Measurements from ENCODE around the gene NFKBIB.

Gene NFKBIB

DNA sequence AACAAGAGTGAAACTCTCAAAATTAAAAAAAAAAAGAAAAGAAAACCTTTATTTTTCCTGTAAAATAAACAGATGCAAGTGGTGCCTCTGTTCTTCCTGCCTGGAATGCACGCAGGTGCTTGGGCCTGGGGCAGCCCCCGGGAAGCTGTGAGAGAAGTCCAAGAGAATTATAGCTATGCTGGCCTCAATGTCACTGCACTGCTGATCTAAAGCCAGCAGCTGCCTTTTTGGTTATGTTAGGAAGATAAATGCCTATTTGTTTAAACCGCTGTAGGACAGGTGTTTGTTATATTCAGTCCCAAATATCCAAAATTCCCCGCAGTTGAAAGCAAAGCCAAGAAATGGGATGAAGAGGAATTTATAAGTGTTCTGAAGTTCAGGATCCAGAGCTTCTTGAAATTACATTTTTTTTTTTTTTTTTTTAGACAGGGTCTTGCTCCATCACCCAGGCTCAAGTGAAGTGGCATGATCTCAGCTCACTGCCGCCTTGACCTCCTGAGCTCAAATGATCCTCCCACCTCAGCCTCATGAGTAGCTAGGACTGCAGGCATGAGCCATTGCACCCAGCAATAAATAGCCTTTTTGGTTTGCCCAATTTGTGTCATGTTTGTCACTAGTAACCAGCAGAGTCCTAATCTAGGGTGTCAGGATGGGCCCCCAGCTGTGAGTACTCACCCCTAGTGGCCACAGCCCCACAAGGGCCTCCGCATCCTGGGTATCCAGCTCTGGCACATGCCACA lies 23.9 kb upstream of the NFKBIB start:
- Histone ChIP-seq H2AFZ (ENCODE audit: low read depth, low read length, severe bottlenecking) (no peak overlapping the region), H3K27me3 (ENCODE audit: low read length) (no peaks in the 10 kb centered on the region), H4K20me1 (ENCODE audit: low read depth, low read length) (no peaks in the 10 kb centered on the region), H3K36me3 (ENCODE audit: low read length) (no peaks in the 10 kb centered on the region), H3K9me3 (ENCODE audit: insufficient read depth, low read length) (no peaks in the 10 kb centered on the region), H3K27ac (ENCODE audit: low read depth, low read length) (no peak overlapping the region), H3F3A (ENCODE audit: insufficient read depth) (peaks cover 32% of the 10 kb centered on the region), H3K4me3 (ENCODE audit: insufficient read depth, low read length, poor library complexity, severe bottlenecking) (no peak overlapping the region), H3K9ac (ENCODE audit: low read length) (no peak overlapping the region), H3K4me2 (ENCODE audit: low read depth, low read length, poor library complexity, severe bottlenecking) (no peak overlapping the region), H3K9me2 (replicated peaks; ENCODE audit: insufficient read depth, low read length) (no peaks in the 10 kb centered on the region), H3K79me2 (ENCODE audit: insufficient read depth, low read length) (no peaks in the 10 kb centered on the region)
- TF ChIP-seq, protein P1, sequence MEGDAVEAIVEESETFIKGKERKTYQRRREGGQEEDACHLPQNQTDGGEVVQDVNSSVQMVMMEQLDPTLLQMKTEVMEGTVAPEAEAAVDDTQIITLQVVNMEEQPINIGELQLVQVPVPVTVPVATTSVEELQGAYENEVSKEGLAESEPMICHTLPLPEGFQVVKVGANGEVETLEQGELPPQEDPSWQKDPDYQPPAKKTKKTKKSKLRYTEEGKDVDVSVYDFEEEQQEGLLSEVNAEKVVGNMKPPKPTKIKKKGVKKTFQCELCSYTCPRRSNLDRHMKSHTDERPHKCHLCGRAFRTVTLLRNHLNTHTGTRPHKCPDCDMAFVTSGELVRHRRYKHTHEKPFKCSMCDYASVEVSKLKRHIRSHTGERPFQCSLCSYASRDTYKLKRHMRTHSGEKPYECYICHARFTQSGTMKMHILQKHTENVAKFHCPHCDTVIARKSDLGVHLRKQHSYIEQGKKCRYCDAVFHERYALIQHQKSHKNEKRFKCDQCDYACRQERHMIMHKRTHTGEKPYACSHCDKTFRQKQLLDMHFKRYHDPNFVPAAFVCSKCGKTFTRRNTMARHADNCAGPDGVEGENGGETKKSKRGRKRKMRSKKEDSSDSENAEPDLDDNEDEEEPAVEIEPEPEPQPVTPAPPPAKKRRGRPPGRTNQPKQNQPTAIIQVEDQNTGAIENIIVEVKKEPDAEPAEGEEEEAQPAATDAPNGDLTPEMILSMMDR (IDR thresholded peaks at IDR 0.05; ENCODE audit: insufficient read depth, low read length, poor library complexity, severe bottlenecking) = no peak
- TF ChIP-seq EZH2phosphoT487 (conservative IDR thresholded peaks at IDR 0.05; ENCODE audit: low read length) = no peak

DNA sequence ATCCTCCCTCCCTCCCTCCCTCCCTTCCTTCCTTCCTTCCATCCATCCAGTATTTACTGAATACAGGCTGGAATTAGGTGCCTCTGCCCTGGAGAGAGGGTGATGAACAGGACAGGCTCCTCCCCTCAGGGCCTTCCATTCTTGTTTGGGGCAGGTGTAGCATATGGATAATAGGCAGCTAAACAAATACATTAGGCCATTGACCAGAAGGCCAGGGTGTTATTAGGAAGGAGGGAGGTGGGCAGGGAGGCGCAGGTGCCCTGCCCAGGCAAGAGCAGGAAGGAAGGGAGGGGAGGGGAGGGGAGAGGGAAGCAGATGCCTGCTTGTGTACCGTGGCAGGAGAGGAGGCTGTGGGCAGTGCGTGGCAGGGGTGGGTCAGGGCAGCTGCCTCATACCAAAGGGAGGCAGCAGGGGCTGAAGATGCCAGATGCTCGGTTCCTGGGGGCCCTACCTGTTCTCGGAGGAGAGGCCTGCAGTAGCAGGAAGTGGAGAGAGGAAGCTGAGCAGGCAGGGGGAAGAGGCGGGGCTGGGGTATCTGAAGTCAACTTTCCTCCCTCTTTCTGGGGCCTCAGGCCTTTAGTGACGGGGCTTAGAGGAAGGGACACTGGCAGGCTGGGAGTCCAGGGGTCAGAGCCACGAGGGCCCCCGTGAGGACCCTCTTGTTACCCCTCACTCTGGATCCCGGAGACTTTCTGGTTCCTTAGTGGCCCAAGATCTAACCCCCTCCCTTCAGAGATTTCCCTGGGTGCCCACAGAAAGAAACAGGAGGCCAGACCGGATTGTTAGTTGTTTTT lies 21.8 kb upstream of the NFKBIB start, which contains the start of gene RINL:
TSS of gene RINL (minus strand) at position 495 of the 794 bp plus-strand sequence. CDS start 1,533 bp downstream, outside the sequence.
- Histone ChIP-seq H3K9me2 (replicated peaks; ENCODE audit: insufficient read depth, low read length) (no peaks in the 10 kb centered on the region), H3K4me2 (ENCODE audit: low read depth, low read length, poor library complexity, severe bottlenecking) (peak within 1 kb of the TSS; percentile 84), H3K79me2 (ENCODE audit: insufficient read depth, low read length) (no peaks in the 10 kb centered on the region), H3F3A (ENCODE audit: insufficient read depth) (peaks cover 31% of the 10 kb centered on the region), H3K9me3 (ENCODE audit: insufficient read depth, low read length) (no peaks in the 10 kb centered on the region), H3K27ac (ENCODE audit: low read depth, low read length) (peak within 1 kb of the TSS; percentile 94), H2AFZ (ENCODE audit: low read depth, low read length, severe bottlenecking) (peak within 1 kb of the TSS; percentile 59), H3K4me3 (ENCODE audit: insufficient read depth, low read length, poor library complexity, severe bottlenecking) (peak within 1 kb of the TSS; percentile 47), H3K27me3 (ENCODE audit: low read length) (no peaks in the 10 kb centered on the region), H3K9ac (ENCODE audit: low read length) (peak within 1 kb of the TSS; percentile 77), H3K36me3 (ENCODE audit: low read length) (no peaks in the 10 kb centered on the region), H4K20me1 (ENCODE audit: low read depth, low read length) (no peaks in the 10 kb centered on the region)
- no peak for TF ChIP-seq EZH2phosphoT487 (conservative IDR thresholded peaks at IDR 0.05; ENCODE audit: low read length)
- TF ChIP-seq, protein P1 (IDR thresholded peaks at IDR 0.05; ENCODE audit: insufficient read depth, low read length, poor library complexity, severe bottlenecking) = no peak

DNA sequence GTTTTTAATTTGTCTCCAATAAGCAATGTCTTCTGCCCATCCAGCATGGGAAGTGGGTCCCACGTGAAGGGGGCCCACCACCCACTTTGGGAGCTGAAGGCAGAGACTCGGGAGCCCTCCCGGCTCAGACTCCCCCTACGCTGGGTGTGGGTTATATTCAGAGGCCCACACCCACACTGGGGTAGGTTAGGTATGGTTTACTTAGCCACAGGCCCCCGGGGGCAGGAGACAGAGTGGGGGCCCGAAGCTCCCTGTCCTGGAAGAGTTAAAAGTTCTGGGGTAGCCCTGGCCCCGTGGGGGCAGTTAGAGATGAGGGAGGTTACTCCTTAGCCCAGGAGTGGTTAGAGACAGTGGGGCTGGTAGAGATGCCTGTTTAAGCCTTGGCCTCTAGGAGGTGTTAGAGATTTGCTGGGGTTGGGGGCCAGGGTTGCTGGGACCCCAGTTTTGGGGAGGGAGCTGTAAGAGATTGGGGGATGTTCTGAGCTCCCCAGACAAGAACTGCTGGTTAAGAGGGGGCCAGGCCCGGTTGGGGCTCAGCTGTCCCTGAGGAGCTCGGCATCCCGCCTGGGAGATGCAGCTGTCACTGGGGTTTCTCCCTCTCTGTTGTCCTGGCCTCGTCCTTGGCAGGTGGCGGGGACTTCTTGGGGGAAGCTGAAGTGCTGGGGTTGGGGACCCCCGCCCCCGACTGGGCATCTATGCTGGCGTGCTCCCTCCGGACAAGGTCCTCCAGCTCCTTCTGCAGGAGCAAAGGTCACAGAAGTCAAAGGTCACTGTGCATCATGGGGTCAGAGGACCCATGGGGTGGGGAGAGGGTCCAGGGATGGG lies 21.0 kb upstream of the NFKBIB start:
- Histone ChIP-seq H3K4me3 (ENCODE audit: insufficient read depth, low read length, poor library complexity, severe bottlenecking) (peak overlapping the region; percentile 47), H3K27ac (ENCODE audit: low read depth, low read length) (peak overlapping the region; percentile 94), H3K4me2 (ENCODE audit: low read depth, low read length, poor library complexity, severe bottlenecking) (peak overlapping the region; percentile 84)

More for the DNA sequence above, 21.0 kb upstream of the NFKBIB start:
- Histone ChIP-seq H3K79me2 (ENCODE audit: insufficient read depth, low read length) (no peaks in the 10 kb centered on the region), H3K27me3 (ENCODE audit: low read length) (no peaks in the 10 kb centered on the region), H3F3A (ENCODE audit: insufficient read depth) (peaks cover 26% of the 10 kb centered on the region), H3K9me3 (ENCODE audit: insufficient read depth, low read length) (no peaks in the 10 kb centered on the region), H2AFZ (ENCODE audit: low read depth, low read length, severe bottlenecking) (peak overlapping the region; percentile 59), H3K9ac (ENCODE audit: low read length) (peak overlapping the region; percentile 77), H3K36me3 (ENCODE audit: low read length) (no peaks in the 10 kb centered on the region), H4K20me1 (ENCODE audit: low read depth, low read length) (no peaks in the 10 kb centered on the region), H3K9me2 (replicated peaks; ENCODE audit: insufficient read depth, low read length) (no peaks in the 10 kb centered on the region)
- TF ChIP-seq, protein P1 (IDR thresholded peaks at IDR 0.05; ENCODE audit: insufficient read depth, low read length, poor library complexity, severe bottlenecking) = peak; percentile 38
- no peak for TF ChIP-seq EZH2phosphoT487 (conservative IDR thresholded peaks at IDR 0.05; ENCODE audit: low read length)

All from SU-DHL-6 (cell line).